C4-2B (cell line): ENCODE data around the gene ZNF611.
"Not testable (repeated sequence)": the region's sequence is repeated elsewhere in the genome, so short reads cannot be mapped to it uniquely, and the experiment has no call there.

Experiments used
- ZFX ChIP-seq: fragments of 450-650 bp; IDR thresholded peaks from 2 replicates; pipeline ENCODE4 v1.6.1; 2017
- TF ChIP-seq, protein P1 (sequence below): fragments of 450-650 bp; conservative IDR thresholded peaks from 2 replicates; pipeline ENCODE4 v1.5.1; 2017; ENCODE audit warnings: mild to moderate bottlenecking

DNA sequence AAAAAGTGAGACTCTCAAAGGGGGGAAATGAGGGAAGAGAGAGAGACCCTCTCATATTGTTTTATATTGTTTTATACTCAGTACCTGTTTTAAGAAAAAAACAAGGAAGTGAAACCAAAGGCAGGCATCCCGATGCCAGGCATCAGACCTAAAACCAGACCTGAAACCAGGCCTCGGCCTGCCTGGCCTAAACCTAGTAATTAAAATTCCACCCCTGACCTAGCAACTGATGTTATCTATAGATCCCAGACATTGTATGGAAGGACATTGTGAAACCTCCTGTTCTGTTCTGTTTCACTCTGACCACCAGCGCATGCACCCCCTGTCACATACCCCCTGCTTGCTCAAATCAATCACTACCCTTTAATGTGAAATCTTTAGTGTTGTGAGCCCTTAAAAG lies 40.6 kb downstream of the ZNF611 start:
- TF ChIP-seq, protein P1, sequence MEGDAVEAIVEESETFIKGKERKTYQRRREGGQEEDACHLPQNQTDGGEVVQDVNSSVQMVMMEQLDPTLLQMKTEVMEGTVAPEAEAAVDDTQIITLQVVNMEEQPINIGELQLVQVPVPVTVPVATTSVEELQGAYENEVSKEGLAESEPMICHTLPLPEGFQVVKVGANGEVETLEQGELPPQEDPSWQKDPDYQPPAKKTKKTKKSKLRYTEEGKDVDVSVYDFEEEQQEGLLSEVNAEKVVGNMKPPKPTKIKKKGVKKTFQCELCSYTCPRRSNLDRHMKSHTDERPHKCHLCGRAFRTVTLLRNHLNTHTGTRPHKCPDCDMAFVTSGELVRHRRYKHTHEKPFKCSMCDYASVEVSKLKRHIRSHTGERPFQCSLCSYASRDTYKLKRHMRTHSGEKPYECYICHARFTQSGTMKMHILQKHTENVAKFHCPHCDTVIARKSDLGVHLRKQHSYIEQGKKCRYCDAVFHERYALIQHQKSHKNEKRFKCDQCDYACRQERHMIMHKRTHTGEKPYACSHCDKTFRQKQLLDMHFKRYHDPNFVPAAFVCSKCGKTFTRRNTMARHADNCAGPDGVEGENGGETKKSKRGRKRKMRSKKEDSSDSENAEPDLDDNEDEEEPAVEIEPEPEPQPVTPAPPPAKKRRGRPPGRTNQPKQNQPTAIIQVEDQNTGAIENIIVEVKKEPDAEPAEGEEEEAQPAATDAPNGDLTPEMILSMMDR, result not testable (repeated sequence)
- not testable (repeated sequence) for TF ChIP-seq ZFX
